Keratinocyte (primary cell): ENCODE data around the gene KDM2A. TPM values are rescaled to one million over a fixed set of nuclear protein-coding genes. Genes with fewer than 3 reads are reported as not detected.
"Not testable (repeated sequence)": the region's sequence is repeated elsewhere in the genome, so short reads cannot be mapped to it uniquely, and the experiment has no call there.

Experiments used
- DNase-seq: peaks from one replicate; pipeline ENCODE4 v3.0.0-alpha.2; 2011; ENCODE audit warnings: low read depth, missing footprints, low spot score
- FAIRE-seq: peaks from 2 replicates; lab custom pipeline; 2011; peaks lifted over from hg19 to GRCh38; lab: Jason Lieb, UNC
- H2AFZ ChIP-seq: 2 replicates; pipeline ENCODE4 v1.6.0; 2012; ENCODE audit warnings: low read length, control low read depth, inconsistent platforms; ENCODE audit not compliant: control insufficient read depth
- H3K27ac ChIP-seq: 2 replicates; pipeline ENCODE4 v1.5.1; 2011; ENCODE audit warnings: low read length; ENCODE audit not compliant: control insufficient read depth, insufficient read depth
- H3K27me3 ChIP-seq: 3 replicates; pipeline ENCODE4 v1.6.0; 2011; ENCODE audit warnings: low read length; ENCODE audit not compliant: control insufficient read depth, insufficient read depth; ENCODE audit errors: extremely low read depth
- H3K36me3 ChIP-seq, 2 experiments: 2 replicates in 1 of 2; 3 replicates in 1 of 2; pipeline ENCODE4 v1.5.1; 2011; ENCODE audit warnings: low read length in 2 of 2, mild to moderate bottlenecking in 1 of 2; ENCODE audit not compliant: control insufficient read depth in 2 of 2, insufficient read depth in 2 of 2; ENCODE audit errors: extremely low read depth in 1 of 2
- H3K4me1 ChIP-seq: 3 replicates; pipeline ENCODE4 v1.5.1; 2011; ENCODE audit warnings: low read length; ENCODE audit not compliant: control insufficient read depth, insufficient read depth; ENCODE audit errors: extremely low read depth
- H3K4me2 ChIP-seq: 3 replicates; pipeline ENCODE4 v1.6.0; 2011; ENCODE audit warnings: low read depth, low read length; ENCODE audit not compliant: control insufficient read depth, insufficient read depth; ENCODE audit errors: extremely low read depth
- H3K4me3 ChIP-seq, 3 experiments: fragments of 200-600 bp in 1 of 3; sonication (generic) in 1 of 3; 2 replicates in 2 of 3; 3 replicates in 1 of 3; pipeline ENCODE4 v1.5.1; 2011 to 2016; ENCODE audit warnings: low read length in 3 of 3, mild to moderate bottlenecking in 3 of 3, control low read depth in 2 of 3, inconsistent platforms in 1 of 3, low read depth in 1 of 3, mixed read lengths in 1 of 3, mixed run types in 1 of 3, moderate library complexity in 1 of 3; ENCODE audit not compliant: control insufficient read depth in 2 of 3, insufficient read depth in 2 of 3; ENCODE audit errors: extremely low read depth in 1 of 3
- H3K79me2 ChIP-seq: 2 replicates; pipeline ENCODE4 v1.6.0; 2012; ENCODE audit warnings: low read length; ENCODE audit not compliant: control insufficient read depth, insufficient read depth
- H3K9ac ChIP-seq: 3 replicates; pipeline ENCODE4 v1.6.0; 2011; ENCODE audit warnings: low read length; ENCODE audit not compliant: control insufficient read depth, insufficient read depth; ENCODE audit errors: extremely low read depth
- H3K9me1 ChIP-seq: 3 replicates; pipeline ENCODE4 v1.6.0; 2011; ENCODE audit warnings: low read length; ENCODE audit not compliant: control insufficient read depth, insufficient read depth; ENCODE audit errors: extremely low read depth
- H3K9me3 ChIP-seq: 2 replicates; pipeline ENCODE4 v1.5.1; 2012; ENCODE audit warnings: low read depth, low read length; ENCODE audit not compliant: control insufficient read depth
- H4K20me1 ChIP-seq: 3 replicates; pipeline ENCODE4 v1.6.0; 2011; ENCODE audit warnings: low read length; ENCODE audit not compliant: control insufficient read depth, insufficient read depth; ENCODE audit errors: extremely low read depth
- EZH2 ChIP-seq: IDR thresholded peaks from one replicate; pipeline ENCODE4 v1.6.1; 2012; ENCODE audit warnings: inconsistent platforms, mild to moderate bottlenecking, low read length, moderate library complexity
- dilution Hi-C: fragments of 300-500 bp; cut with MboI; formaldehyde crosslinking; loops from one replicate; pipeline ENCODE4 v1.7.0; 2020; ENCODE audit warnings: low sequenced_read_pairs; ENCODE audit not compliant: extremely low pct_ligation_motif_present
- polyA plus RNA-seq, 5 experiments: library from polyadenylated mRNA; depleted of rRNA in 3 of 5; stranded (reverse) in 3 of 5; stranded (forward) in 1 of 5; unstranded in 1 of 5; fragments of >200 nt; gene quantifications; 1 replicate in 1 of 5; 2 replicates in 3 of 5; 3 replicates in 1 of 5; pipeline versions ENCODE4 v1.2.1 to v1.2.3, GENCODE V29; 2011 to 2012; ENCODE audit warnings: missing spikeins in 2 of 5, low read depth in 1 of 5, low replicate concordance in 1 of 5
- TF ChIP-seq, protein P1 (sequence below), 3 experiments: IDR thresholded peaks in 1 of 3; conservative IDR thresholded peaks in 1 of 3; optimal IDR thresholded peaks in 1 of 3; 2 replicates in 2 of 3; 3 replicates in 1 of 3; pipeline versions ENCODE3 to v1.5.1; 2011; ENCODE audit warnings: low read length in 3 of 3, mild to moderate bottlenecking in 3 of 3, moderate library complexity in 2 of 3, control low read depth in 1 of 3, inconsistent platforms in 1 of 3; ENCODE audit not compliant: insufficient read depth in 2 of 3; ENCODE audit errors: extremely low read depth in 1 of 3

The KDM2A gene
- polyA plus RNA-seq, 1 donor (not counting 4 experiments of a cell fraction or from before 2014, with no cell fraction given) = 29.9 TPM

DNA sequence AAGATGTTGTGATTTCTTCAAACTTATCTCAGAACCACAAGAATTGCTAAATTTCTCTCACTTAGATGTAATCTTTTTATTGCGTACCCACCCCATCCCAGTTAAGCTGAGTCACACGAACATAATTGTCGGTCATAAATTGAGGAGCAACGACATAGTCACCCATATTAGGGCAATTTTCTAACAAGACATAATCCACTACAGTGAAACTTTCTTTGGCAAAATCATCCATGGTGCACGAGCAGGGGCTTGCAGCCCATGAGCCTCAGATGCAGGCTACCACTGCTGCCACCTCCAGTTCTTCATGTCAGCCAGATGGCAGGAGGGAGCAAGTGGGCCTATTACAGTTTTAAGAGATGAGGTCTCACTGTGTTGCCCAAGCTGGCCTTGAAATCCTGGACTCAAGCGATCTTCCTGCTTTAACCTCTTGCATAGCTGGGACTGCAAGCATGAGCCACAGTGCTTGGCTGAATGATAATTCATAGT lies 77.0 kb downstream of the KDM2A start:
- Histone ChIP-seq H3K27me3 (no peaks in the 10 kb centered on the region), H3K9ac (no peak overlapping the region), H2AFZ (no peak overlapping the region), H3K9me1 (no peaks in the 10 kb centered on the region), H3K4me2 (no peak overlapping the region), H3K27ac (no peak overlapping the region), H4K20me1 (no peaks in the 10 kb centered on the region), H3K36me3 (peaks cover 9 to 10% of the 10 kb centered on the region in 2 experiments), H3K4me1 (no peaks in the 10 kb centered on the region), H3K79me2 (no peaks in the 10 kb centered on the region), H3K4me3 (no peak overlapping the region), H3K9me3 (no peaks in the 10 kb centered on the region)
- TF ChIP-seq, protein P1, sequence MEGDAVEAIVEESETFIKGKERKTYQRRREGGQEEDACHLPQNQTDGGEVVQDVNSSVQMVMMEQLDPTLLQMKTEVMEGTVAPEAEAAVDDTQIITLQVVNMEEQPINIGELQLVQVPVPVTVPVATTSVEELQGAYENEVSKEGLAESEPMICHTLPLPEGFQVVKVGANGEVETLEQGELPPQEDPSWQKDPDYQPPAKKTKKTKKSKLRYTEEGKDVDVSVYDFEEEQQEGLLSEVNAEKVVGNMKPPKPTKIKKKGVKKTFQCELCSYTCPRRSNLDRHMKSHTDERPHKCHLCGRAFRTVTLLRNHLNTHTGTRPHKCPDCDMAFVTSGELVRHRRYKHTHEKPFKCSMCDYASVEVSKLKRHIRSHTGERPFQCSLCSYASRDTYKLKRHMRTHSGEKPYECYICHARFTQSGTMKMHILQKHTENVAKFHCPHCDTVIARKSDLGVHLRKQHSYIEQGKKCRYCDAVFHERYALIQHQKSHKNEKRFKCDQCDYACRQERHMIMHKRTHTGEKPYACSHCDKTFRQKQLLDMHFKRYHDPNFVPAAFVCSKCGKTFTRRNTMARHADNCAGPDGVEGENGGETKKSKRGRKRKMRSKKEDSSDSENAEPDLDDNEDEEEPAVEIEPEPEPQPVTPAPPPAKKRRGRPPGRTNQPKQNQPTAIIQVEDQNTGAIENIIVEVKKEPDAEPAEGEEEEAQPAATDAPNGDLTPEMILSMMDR (optimal IDR thresholded peaks at IDR 0.05 in 1 of 3, IDR thresholded peaks at IDR 0.05 in 1 of 3, conservative IDR thresholded peaks at IDR 0.05 in 1 of 3; ENCODE audit: extremely low read depth in 1 of 3, insufficient read depth in 2 of 3, low read length in 3 of 3) = no peak
- no peak for TF ChIP-seq EZH2
- no peak for FAIRE-seq
- dilution Hi-C loops = no loop called here
- DNase-seq = no peak

DNA sequence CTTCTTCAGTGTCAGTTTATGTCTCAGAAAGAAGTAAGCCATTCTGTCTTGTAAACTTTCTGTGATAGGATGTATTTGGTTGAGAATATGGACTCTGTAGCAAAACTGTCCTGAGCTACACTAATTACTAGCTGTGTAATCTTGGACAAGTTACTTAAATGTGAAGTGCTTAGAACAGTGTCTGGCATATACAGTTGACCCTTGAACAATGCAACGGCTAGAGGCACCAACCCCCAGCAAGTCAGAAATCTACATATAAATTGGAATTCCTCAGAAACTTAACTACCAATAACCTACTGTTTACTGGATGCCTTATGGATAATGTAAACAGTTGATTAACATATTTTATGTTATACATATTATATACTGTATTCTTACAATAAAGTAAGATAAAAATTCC lies 78.5 kb downstream of the KDM2A start:
- H3K4me1 ChIP-seq = no peaks in the 10 kb centered on the region
- no peaks in the 10 kb centered on the region for H3K9me1 ChIP-seq
- H3K27me3 ChIP-seq = no peaks in the 10 kb centered on the region
- DNase-seq (no peak), FAIRE-seq (no peak)
- H3K4me3 ChIP-seq = no peak overlapping the region
- dilution Hi-C loops = no loop called here
- no peak overlapping the region for H2AFZ ChIP-seq
- peaks cover 9 to 10% of the 10 kb centered on the region in 2 experiments for H3K36me3 ChIP-seq
- H3K9ac ChIP-seq = no peak overlapping the region
- no peaks in the 10 kb centered on the region for H3K9me3 ChIP-seq
- no peak for TF ChIP-seq EZH2
- H3K79me2 ChIP-seq = no peaks in the 10 kb centered on the region
- H4K20me1 ChIP-seq = no peaks in the 10 kb centered on the region
- H3K27ac ChIP-seq = no peak overlapping the region
- no peak overlapping the region for H3K4me2 ChIP-seq

DNA sequence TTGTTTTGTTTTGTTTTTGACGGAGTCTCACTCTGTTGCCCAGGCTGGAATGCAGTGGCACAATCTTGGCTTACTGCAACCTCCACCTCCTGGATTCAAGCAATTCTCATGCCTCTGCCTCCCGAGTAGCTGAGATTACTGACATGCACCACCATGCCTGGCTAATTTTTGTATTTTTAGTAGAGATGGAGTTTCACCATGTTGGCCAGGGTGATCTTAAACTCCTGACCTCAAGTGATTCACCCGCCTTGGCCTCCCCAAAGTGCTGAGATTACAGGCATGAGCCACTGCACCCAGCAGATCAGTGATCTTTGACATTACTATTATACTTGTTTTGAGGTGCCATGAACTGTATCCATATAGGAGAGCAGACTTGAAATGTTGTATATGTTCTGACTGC lies 79.7 kb downstream of the KDM2A start:
- H3K9ac ChIP-seq, H3K36me3 ChIP-seq, H2AFZ ChIP-seq, H3K79me2 ChIP-seq, dilution Hi-C loops, H3K4me1 ChIP-seq, H3K4me3 ChIP-seq, H3K27ac ChIP-seq, H4K20me1 ChIP-seq, H3K4me2 ChIP-seq, H3K9me3 ChIP-seq, H3K9me1 ChIP-seq, DNase-seq, H3K27me3 ChIP-seq, FAIRE-seq: not testable (repeated sequence)
